Measurements from ENCODE around the gene SDR42E1.
A peak's percentile ranks its signal among the peaks of the same experiment; 100 is the strongest.

GRCh38 chr16:81940781-81941560 lies 70.3 kb downstream of the SDR42E1 start:
- TF ChIP-seq CTCF (conservative IDR thresholded peaks at IDR 0.05) (peak; percentile 75), ZFX (IDR thresholded peaks at IDR 0.05) (no peak)
